GM19023 (cell line): Measurements from ENCODE around the gene NRROS.
"Not testable (repeated sequence)": the region's sequence is repeated elsewhere in the genome, so short reads cannot be mapped to it uniquely, and the experiment has no call there.

ENCODE experiments used
- ATAC-seq: cut with Tn5 transposase; IDR thresholded peaks from one replicate; pipeline ENCODE4 v1.9.1; 2021; ENCODE audit warnings: mild to moderate bottlenecking, moderate library complexity; ENCODE audit not compliant: unreplicated experiment

Gene NRROS

GRCh38 chr3:196639483-196640296 lies at the start of gene NRROS:
TSS of gene NRROS (plus strand) at chr3:196639694. CDS start at chr3:196654540, 14,846 bp downstream.
- peak; percentile 49 for ATAC-seq

DNA sequence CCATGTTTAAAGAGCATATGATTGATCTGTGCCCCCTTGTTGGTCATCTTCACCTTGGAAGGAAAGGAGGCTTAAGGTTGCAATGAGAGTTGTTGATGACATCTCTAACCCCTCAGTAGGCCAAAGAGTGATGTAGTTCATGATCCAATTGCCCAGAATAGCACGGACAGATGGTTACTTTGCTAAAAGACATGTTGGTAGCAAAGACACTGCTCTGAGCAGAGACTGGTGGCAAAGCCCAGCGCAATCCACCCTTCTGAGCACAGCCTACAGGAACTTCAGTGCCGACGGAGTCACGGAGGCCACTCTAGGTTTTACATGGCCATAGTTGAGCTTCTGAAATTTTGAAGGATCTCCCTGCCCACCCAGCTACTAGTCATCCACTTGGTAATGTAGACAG lies 49.2 kb upstream of the NRROS start:
- ATAC-seq = no peak

- ATAC-seq = no peak
Measured at GRCh38 chr3:196596355-196596754, 43.1 kb upstream of the NRROS start.

DNA sequence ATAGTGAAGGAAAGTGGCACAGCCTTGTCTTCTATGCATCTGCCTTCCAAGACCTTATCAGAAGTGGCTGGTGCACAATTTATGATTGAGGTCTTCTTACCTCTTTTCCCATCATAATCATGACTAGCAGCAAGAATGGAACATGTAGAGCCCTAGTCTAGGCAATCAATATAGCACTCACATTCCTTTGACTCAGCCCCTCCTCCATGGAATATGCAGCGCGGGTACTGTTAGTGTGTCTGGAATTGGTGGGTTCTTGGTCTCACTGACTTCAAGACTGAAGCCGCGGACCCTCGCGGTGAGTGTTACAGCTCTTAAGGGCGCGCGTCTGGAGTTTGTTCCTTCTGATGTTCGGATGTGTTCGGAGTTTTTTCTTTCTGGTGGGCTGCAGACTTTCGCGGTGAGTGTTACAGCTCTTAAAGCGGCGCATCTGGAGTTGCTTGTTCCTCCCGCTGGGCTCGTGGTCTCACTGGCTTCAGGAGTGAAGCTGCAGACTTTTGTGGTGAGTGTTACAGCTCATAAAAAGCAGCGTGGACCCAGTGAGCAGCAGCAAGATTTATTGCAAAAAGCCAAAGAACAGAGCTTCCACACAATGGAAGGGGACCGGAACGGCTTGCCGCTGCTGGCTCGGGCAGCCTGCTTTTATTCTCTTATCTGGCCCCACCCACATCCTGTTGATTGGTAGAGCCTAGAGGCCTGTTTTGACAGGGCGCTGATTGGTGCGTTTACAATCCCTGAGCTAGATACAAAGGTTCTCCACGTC lies 41.3 kb upstream of the NRROS start:
- ATAC-seq = not testable (repeated sequence)

DNA sequence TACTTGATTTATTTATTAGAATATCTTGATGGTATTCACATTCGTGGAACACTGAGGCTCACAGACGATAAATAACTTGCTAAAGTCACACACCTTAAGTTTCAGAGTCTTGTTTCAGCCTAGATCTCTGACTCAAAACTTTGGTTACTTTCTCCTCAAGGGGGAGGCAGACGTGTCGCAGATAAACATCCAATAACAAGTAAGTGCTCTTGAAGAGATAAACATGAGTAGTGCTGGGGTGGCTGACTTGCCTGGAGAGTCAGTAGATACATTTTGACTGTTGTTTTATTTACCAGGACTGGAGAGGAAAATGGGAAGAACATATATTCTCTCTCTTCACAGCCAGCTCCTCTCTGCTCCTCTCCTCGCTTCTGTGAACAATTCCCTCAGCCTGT lies 39.8 kb upstream of the NRROS start:
- no peak for ATAC-seq

- ATAC-seq = no peak
Measured at GRCh38 chr3:196600359-196600758, 39.1 kb upstream of the NRROS start.

GRCh38 chr3:196602673-196603072 lies 36.8 kb upstream of the NRROS start:
- ATAC-seq = no peak

- no peak for ATAC-seq
Measured at GRCh38 chr3:196603683-196604082, 35.8 kb upstream of the NRROS start.

GRCh38 chr3:196604548-196604947 lies 34.9 kb upstream of the NRROS start:
- ATAC-seq = no peak

DNA sequence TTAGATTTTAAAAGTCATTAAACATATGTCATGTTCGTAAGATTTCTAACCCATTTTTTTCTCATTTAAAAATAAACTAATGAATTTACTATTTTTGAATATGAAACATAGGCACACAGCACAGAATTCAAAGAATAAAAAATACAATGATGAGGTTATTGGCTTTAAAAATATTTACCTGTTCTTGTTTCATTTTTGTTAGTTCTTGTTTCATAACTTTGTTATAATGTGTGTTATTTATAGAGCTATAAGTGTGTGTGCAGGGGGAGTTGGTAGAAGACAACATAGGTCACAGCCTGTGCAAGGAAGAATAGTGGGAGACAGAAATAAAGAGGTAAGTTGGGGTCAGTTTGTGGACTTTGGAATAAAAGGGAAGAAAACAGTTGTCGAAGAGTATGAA lies 30.8 kb upstream of the NRROS start:
- no peak for ATAC-seq

DNA sequence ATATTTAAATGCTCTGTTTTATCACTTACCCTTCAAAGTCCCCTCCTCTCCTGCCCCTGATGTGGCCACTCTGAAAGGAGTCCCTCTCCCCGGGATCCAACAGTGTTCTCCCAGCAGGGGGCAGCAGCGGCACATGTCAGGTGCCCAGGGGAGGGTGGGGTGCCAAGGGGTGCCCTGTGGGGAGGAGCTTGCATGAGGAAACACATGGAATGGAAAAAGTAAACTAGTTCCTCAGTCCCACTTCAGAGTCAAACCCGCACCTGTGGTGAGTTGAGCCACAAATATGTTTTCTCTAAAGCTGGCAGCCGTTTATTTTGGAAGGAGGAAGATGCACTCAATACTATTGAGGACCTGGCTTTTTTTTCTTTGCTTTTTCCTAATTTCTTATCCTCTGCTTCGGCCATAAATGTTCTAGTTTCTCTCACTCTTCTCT lies 30.1 kb upstream of the NRROS start:
- ATAC-seq = no peak

GRCh38 chr3:196609805-196610515 lies 29.5 kb upstream of the NRROS start:
- no peak for ATAC-seq

- no peak for ATAC-seq
Measured at GRCh38 chr3:196611761-196612483, 27.6 kb upstream of the NRROS start.

DNA sequence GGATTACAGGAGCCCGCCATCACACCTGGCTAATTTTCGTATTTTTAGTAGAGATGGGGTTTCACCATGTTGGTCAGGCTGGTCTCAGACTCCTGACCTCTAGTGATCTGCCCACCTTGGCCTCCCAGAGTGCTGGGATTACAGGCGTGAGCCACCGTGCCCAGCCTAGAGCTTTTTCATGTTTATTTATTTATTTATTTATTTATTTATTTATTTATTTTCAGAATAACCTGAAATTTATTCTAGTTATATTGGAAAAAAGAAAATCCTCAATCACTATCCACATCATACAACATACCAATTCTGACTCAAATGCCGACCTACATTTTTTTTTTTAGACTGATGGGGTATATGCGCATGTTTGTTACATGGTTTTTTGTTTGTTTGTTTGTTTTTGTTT lies 24.3 kb upstream of the NRROS start:
- ATAC-seq = not testable (repeated sequence)

- no peak for ATAC-seq
Measured at GRCh38 chr3:196617256-196617655, 22.2 kb upstream of the NRROS start.

GRCh38 chr3:196619223-196619622 lies 20.3 kb upstream of the NRROS start:
- no peak for ATAC-seq

DNA sequence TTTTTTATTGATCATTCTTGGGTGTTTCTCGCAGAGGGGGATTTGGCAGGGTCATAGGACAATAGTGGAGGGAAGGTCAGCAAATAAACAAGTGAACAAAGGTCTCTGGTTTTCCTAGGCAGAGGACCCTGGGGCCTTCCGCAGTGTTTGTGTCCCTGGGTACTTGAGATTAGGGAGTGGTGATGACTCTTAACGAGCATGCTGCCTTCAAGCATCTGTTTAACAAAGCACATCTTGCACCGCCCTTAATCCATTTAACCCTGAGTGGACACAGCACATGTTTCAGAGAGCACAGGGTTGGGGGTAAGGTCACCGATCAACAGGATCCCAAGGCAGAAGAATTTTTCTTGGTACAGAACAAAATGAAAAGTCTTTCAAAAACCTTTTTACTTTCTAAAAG lies 19.9 kb upstream of the NRROS start:
- not testable (repeated sequence) for ATAC-seq

DNA sequence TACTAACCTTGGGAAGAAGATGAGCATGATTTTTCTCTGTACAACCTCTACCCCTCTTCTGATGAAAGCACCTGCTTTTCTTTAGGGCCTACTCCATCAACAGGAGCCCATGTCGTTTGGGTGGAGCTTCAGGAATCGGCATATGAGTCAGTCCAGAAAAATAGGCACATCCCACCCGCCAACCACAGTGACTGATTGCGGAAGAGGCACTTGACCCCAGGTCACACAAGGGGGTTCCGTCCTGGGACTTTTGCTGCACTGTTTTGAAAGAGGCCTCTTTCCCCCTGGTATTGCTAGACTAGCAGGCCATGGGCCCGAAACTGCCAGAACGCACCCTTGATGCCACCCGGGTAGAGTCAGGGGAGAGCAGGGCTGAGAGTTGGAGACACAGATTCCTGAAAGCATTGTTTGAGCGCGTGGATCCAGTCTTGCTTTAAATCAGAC lies 19.3 kb upstream of the NRROS start:
- no peak for ATAC-seq

DNA sequence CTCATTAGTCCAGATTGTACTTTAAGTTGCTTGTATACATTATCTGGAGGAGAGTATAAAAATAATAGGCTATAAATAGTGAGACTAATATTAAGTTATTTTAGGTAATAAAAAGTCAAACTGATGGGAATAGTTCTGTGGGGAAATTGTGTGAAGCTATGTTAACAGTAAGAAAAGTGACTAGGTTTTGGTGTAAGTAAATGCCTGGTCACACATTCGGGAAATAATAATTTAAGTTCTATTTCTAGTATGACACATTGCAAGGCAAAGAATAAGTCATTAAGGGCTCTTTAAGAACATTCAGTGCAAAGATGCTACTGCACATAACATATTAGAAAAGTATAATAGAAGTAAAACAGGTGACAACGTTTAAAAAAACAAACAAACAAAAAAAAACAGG lies 18.8 kb upstream of the NRROS start:
- ATAC-seq = no peak

DNA sequence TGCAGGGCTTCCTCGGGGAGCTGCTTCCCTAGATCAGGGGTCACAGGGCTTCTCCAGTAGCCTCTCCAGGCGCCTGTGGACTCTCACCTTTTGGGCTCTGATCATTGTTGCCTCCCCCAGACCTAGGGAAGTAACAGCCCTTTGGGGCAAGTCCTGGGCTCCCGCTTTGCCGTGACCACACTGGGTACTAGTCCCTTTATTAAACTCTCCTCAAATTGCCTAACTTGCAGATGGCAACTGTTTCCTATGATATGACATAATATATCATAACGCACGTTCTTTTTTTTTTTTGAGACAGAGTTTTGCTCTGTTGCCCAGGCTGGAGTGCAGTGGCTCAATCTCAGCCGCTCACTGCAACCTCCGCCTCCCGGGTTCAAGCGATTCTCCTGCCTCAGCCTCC lies 17.9 kb upstream of the NRROS start:
- no peak for ATAC-seq
